IPS DF 19.7 (cell line): ENCODE data around the gene CCL11.

Experiments
- DNase-seq: peaks from one replicate; pipeline ENCODE4 v3.0.0-alpha.2; 2013; ENCODE audit warnings: low read depth, low spot score

CCL11 gene

DNA sequence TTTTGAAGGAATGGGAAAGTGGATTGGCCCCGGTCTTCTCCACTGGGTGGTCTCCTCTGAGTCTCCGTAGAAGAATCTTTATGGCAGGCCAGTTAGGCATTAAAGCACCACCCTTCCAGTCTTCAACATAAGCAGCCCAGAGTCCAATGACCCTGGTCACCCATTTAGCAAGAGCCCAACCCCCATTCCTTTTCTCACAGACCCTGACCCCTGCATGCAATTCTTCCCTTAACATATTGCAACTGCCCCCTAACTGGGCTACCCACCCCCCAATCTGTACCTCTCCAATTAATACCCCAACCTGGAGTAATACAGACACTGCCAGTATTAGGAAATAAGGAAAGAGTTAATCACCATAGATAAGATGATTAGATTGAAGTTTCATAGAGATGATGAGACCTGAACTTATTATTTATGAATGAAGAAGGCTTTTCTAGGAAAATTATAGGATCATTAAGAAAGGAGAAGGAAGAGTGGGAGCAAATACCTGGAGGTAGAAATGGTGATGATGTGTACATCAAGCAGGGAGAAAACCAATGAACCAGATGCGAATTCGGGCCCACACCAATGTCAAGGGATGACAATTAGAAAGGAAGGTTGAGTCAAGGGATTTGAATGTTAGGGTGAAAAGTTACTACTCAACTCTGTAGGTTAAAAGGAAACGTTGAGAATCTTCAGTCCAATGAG is 28.1 kb upstream of the CCL11 start:
- no peak for DNase-seq

DNA sequence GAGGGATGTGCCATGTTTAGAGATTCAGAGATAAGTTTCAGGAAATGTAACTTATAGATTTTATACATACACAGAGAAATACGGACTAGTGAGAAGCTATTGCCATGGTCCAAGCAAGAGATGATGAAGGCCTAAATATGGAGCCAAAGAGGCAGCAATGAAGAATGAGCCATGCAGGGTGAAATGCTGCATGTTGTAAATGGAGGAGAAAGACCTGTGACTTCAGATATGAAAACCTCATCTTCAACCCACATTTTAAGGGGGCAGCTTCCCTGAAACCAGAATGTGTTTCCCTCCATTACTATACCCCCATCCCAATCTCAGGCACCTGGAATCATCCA is 27.6 kb upstream of the CCL11 start:
- DNase-seq, result no peak

DNA sequence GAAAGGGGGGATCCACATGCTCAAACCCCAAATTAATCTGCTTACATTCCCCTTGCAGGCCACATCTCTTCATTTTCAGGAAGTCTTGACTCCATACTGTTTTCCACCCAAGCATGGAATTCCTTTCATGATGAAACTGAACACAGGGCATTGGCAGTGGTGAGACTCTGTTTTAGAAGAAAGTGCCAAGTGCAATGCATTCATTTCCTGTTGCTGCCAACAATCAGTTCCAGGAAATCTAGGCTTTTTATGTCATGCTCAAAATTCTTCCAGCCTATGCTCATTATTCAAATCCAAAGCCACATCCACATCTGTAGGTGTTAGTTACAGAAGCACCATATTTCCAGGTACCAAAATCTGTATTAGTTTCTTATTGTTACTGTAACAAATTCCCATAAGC is 26.4 kb upstream of the CCL11 start:
- no peak for DNase-seq

DNA sequence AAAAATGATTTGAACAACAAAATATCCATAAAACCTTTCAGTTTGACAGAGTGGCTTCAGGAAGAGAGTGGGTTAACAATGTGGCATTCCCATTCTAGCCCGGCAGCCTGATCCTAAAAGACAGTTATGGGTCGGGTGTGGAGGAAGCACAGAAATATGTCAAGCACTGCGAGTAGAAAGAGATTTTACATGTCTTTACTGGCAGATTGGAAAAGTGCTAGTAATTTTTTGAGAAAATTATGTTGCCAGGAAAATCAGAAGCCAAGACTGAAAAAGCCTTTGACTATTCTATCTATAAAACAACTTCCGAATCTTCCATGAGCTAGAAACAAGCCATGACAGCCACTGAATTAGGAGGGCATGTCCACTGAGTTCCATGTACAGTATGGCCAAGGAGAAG is 24.7 kb upstream of the CCL11 start:
- DNase-seq, result no peak

DNA sequence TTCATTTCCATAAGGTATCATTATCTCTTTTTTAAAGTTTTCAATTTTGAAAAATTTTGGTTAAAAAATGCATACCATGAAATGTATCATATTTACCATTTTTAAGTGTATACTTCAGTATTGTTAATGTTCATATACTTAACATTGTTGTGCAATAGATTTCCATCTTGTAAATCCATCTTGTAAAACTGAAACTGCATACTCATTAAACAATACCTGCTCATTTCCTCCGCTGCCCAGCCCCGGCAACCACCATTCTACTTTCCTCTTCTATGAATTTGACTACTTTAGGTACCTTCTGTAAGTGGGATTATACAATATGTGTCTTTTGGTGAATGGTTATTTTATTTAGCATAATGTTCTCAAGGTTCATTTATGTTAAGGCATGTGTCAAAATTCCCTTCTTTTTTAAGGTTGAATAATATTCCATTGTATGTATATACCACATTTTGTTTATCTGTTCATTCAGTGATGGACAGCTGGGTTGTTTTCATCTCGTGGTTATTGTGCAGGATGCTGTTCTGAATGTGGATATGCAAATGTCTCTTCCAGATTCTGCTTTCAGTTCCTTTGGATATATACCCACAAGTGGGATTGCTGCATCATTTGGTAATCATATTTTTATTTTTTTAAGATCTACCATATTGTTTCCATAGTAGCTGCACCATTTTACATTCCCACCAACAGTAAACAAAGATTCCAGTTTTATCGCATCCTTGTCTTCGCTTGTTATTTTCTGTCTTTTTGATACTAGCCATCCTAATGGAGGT is 23.8 kb upstream of the CCL11 start:
- no peak for DNase-seq

DNA sequence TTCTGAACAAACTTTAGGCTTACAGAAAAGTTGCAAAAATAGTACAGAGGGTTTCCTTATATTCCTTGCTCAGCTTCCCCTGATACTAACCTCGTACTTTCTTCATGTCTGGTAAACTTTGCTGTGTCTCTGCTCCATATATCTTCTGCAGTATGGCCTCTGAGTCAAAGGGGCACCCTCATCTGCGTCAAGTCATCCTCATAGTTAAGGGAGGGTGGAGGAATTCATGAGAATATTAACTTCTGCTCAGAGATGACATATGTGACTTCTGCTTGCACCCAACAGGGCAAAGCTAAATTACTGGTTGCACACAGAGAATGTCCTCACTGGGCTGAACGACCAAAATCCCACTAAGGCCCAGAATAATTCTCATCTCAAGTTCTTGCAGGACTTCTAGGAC is 19.8 kb upstream of the CCL11 start:
- DNase-seq, result no peak

DNA sequence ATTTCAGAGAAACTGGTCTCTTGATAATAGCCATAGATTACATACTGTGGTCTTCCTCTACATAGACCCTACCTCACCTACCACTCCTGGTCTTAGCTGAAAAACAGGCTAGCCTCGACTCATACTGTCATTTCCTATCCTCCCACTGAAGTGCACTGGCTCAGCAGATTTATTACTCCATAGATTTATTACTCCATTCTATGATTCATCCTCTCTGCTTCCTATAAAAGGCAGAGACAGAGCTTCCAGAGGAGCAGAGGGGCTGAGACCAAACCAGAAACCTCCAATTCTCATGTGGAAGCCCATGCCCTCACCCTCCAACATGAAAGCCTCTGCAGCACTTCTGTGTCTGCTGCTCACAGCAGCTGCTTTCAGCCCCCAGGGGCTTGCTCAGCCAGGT is 15.6 kb upstream of the CCL11 start, which contains the start of gene CCL7:
TSS of gene CCL7 (plus strand) at position 253 of the 400 bp plus-strand sequence. CDS start at position 323, 70 bp downstream.
- DNase-seq, result no peak

DNA sequence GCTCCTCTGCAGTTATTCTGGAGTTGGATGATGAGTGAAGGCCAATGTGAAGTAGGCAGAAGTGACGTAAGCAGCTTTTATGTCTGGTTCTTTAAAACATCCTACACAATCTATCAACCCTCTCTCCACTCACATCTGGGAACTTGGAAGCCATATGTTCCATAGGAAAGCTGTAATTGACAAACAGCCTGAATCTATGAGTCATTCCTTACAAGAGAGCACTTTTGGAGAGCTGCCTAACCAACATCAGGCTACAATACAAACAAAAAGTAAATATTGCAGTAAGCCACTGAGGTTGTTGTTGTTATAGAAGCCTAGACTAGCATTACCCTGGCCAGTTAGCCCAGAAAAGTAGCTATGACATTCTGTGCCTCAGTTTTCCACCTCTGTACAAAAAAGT is 9.7 kb upstream of the CCL11 start:
- DNase-seq, result no peak

DNA sequence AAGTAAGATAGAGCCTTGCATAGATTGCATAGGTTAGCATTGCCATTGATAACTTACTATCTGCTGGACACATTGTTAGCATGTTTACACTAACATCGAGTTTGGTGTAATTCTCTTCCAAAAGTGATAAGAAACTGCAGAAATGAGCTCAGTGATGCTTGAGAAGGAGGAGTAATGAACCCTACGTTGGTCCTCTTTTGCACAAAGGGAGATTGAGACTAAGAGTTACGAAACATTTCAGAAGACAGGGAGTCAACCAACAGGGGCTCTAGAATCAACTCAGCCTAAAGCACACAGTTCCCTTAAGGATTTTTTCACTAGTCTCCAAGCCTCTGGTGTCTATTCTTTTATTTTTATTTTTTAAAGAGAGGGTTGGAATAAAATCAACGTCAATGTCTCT is 8.7 kb upstream of the CCL11 start:
- DNase-seq, result no peak

DNA sequence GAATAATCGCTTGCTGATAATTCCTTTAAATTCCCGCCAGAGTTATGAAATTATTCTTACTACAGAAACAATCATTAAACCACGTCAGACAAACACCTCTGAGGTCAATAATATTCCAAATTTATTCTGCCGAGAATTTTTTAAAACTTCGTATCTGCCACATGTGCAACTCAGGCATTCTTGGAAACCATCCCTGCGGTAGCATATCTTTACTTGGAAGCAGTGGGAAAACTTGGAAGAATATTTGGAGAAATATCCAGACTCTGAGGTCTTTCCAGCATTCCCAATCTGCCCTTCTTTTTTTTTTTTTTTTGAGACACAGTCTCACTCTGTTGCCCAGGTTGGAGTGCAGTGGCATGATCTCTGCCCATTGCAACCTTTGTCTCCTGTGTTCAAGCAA is 2.0 kb upstream of the CCL11 start:
- DNase-seq, result no peak

DNA sequence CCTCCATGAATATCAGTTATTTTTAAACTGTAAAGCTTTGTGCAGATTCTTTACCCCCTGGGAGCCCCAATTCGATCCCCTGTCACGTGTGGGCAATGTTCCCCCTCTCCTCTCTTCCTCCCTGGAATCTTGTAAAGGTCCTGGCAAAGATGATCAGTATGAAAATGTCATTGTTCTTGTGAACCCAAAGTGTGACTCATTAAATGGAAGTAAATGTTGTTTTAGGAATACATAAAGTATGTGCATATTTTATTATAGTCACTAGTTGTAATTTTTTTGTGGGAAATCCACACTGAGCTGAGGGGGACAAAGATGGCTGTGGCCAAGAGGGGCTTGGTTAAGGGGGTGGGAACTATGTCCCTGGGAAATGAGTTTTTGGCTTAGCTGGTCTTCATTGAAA is 2.3 kb downstream of the CCL11 start:
- no peak for DNase-seq

DNA sequence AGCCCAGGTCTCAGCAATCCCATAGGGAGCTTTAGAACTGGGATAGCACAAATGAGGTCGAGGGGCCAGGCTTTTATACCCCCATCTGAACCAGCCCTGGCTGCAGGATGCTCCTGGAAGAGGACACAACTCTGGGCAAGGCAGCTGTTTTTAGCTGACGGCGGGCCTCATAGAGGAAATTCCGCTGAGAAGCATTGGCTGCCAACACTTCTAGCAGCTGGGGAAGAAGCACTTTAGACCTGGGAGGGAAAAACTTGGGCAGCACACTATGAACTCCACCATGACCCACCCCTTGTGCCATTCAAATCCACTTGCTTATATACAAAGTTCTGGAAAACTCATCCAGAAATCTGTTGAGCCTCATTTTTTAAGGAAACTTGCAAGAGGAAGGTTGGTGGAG is 5.0 kb downstream of the CCL11 start:
- DNase-seq, result no peak

DNA sequence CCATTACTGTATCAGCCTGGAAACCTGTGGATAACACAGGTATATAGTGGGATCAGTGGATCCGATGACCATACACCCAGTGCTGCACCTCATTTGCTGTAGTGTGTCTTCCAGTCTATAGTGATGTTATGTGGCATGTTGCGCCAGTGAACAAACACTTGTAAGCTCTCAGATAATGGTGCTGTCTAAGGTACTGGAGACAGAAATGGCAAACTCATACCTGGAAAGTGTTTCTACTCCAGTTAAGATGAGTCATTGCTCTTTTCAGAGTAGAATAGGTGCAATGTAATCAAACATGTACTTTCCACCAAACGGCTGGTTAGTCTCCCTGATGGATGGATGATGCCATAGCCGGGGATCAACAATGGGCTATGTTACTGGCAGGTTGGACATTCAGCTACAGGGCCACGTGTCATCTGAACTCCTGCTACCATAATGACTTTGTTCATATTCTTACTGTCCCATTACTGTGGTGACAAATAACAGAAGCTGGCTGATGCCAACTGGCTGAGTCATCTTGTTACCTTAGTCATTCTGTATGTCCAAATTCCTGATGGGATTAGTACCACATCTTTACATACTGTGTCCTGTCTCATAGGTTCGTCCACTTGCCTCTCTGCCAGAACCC is 6.3 kb downstream of the CCL11 start:
- DNase-seq, result no peak

DNA sequence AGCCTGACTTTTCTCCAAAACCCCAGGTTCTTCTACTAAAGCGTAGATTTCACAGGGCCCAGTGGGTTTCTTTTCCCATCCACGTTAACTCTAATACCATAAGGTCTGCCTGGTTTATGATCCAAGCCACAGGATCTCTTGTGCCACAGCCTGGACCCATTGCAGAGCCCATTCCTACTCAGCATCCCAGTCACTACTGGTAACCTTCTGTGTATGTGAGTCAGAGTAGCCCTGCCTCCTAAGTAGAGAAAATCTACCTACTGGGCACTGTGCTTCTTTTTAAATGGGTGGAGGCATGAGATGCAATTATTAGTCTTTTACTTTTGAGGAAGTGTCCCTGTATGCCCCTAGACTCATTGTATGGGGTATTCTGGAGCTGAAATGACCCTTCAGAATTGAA is 13.5 kb downstream of the CCL11 start:
- no peak for DNase-seq

DNA sequence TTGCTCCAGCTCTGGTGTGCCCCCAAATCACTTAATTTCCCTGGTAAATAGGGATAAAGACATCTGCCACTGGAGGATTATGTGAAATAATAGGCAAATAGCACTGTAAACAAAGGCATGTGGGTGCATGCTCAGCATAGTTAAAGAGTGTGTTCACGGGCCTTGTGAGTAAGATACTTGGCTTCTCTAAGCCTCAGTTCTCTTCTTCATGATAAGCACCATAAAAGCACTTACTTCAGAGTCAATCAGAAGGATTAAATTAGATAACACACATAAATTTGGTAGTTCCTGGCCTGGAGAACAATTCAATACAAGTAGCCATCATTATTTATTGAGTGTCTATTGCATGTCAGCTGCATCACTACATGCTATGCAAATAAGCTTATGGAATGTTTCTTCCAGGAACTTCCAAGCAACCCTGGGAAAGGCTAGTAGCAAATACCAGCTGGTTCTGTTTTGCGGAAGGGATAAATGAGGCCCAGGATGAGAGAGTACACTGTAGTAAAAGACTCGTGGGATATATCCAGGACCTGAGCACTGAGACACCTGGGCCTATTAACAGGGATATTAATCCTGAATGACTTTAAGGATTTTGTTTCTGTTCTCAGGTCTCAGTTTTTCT is 14.5 kb downstream of the CCL11 start:
- no peak for DNase-seq

DNA sequence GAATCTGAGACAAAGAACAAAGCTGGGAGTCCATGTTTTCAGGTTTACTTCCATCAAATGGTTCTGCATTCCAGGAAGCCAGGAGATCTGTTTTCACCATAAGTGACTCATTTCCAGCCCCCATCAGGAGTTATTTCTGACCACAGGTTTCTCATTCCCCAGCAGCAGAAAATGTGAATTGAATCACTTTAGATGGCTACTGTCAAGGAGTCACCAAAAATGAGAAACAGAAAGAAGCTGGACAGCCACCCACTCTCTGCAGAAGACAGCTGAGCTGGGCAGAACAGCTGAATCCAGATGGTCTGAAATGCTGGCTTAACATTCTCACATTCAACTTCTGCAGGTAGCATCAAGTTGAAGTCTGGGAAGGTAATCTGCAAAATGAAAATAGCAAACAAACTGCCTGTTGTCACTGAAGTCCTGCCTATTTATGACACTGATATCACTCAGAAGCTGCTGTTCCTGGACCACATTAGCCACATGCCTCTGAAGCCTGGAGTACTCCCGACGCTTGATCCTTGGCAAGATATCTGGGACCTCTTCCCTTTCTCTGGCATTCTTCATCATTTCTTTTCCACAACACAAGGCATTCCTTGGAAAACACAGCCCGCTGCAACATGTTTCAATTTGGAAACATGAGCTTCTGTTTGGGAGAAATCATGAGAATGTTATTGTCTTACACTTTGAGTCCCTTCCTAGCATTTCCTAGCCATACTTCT is 15.3 kb downstream of the CCL11 start:
- DNase-seq, result no peak

DNA sequence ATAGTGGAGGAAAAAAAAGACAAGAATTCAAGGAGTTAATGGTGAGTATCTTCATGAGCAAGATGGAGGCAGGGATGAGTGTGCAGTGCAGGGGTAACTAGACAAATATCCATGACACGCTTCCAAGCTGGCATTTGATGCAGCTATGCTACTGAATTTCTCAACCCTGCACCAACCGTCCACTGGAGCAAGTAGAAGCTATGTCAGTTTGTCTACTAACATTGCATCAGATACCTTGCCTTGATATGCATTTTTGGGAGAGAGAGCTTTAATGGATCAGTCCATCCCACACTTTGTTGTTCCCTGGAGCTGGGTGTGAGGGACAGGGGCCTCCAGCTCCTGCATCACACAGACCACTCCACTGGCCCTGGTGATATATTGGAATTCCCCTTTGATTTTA is 16.4 kb downstream of the CCL11 start:
- no peak for DNase-seq

DNA sequence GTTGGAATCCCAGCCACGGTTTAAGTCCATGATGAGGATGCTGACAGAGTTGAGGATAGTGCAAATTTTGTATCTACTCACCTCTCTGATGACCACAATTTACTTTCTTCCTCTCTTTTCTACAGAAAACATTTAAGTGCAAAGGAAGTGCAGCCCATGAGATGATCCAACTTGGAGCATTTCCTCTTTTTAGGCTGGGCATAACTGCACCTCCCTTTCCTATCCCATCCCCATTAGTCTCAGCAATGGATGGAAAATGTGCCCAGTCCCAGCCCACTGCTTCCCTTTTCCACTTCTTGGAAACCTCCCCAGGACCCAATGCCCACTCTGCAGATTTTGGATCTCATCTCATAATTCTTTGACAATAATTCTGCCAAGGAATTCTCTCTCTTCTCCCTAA is 17.1 kb downstream of the CCL11 start:
- DNase-seq, result no peak

DNA sequence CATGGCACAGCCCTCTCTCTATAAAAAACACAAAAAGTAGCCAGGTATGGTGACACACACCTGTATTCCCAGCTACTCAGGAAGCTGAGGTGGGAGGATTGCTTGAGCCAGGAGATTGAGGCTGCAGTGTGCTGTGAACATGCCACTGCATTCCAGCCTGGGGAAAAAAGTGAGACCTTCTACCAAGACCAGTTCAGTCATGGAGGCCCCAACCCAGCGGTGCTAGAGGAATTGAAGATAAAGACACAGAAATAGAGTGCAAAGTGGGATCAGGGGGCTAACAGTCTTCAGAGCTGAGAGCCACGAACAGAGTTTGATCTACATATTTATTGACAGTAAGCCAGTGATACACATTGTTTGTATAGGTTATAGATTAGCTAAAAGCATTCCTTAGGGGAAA is 18.1 kb downstream of the CCL11 start:
- no peak for DNase-seq

DNA sequence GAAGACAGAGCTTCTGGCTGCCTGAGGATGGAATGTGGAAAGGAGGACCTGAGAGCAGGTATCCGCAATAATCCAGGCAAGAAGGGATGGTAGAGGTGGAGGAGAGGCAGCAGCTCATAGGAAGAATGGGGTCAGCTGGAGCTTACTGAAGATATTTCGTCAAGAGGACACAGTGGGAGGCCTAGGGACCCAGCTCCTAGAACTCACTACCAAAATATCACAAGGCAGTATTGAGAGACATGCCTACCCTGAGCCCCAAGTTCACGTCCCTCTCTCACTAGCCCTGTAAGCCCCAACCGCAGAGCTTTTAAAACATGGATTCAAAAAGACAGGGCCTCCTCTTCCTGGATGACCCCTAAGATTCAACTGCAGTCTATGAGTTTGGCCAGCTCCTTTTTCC is 19.5 kb downstream of the CCL11 start:
- no peak for DNase-seq

DNA sequence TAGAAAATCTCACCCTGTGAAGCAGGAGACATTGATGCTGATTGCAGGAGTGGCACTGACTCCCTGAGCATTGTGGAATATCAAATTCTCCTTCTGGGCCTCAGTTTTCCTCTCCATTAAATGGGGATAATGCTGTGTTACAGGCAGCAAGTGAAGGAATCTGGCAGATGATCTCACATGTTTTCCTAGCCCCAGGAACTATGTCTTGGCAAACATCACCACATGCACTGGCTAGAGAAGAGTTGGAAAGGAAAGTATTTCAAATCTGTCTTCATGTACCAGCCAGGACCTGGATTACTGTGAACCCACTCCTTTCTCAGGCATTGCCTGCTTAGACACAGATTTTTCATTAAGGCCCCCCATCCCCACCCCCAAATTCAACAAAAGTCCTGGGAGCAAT is 20.1 kb downstream of the CCL11 start:
- DNase-seq, result no peak

DNA sequence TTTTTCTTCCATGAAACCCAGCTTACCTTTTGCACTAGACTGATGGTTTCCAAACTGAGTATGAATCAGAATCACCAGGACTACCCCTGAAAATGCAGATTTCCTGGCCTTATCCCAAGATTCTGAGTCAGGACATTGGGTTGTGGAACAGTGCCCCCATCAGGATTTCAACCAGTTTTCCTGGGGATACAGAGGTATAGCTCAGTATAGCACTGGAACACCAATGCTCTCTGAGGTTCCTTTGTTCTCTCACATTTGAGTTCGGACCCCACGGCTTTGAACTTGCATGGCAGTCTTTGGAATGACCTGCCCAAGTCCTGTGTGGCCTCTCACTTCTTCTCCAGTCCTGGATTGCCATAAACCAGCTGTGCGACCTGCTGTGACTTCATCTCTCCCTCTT is 20.9 kb downstream of the CCL11 start:
- DNase-seq, result peak; percentile 15
